ENCODE data around the gene ADAMTS8.

GRCh38 chr11:130386056-130386455 lies 42.4 kb downstream of the ADAMTS8 start:
- TF ChIP-seq CTCF (conservative IDR thresholded peaks at IDR 0.05 in 1 of 2, IDR thresholded peaks at IDR 0.05 in 1 of 2; ENCODE audit: low read depth in 1 of 2, low read length in 2 of 2) (no peak), EZH2 (IDR thresholded peaks at IDR 0.05; ENCODE audit: low read length, missing control alignments) (no peak)
